Nephron (organoid): ENCODE measurements around the gene FAM89B.

Experiments
- H3K27ac Mint-ChIP-seq, 3 experiments: 2 replicates each; pipeline ENCODE4 v1.8.0; 2020; ENCODE audit warnings: mixed read lengths in 3 of 3, mild to moderate bottlenecking in 2 of 3, moderate library complexity in 1 of 3
- H3K27me3 Mint-ChIP-seq: 2 replicates; pipeline ENCODE4 v1.8.0; 2021; ENCODE audit warnings: low read depth, mild to moderate bottlenecking, moderate library complexity, mixed read lengths
- H3K36me3 Mint-ChIP-seq: 2 replicates; pipeline ENCODE4 v1.8.0; 2020; ENCODE audit warnings: low read depth, mixed read lengths
- H3K4me1 Mint-ChIP-seq: 2 replicates; pipeline ENCODE4 v1.8.0; 2020; ENCODE audit warnings: mixed read lengths
- H3K4me3 Mint-ChIP-seq, 3 experiments: 2 replicates each; pipeline ENCODE4 v1.8.0; 2020; ENCODE audit warnings: mild to moderate bottlenecking in 3 of 3, mixed read lengths in 3 of 3, moderate library complexity in 2 of 3
- H3K9me3 Mint-ChIP-seq: 2 replicates; pipeline ENCODE4 v1.8.0; 2020; ENCODE audit warnings: mixed read lengths
- TF ChIP-seq, protein P1 (sequence below), 3 experiments: fragments of 200-600 bp; sonication (generic); IDR thresholded peaks; one replicate each; pipeline ENCODE4 v1.5.0; 2021; ENCODE audit warnings: antibody characterized with exemption in 3 of 3; ENCODE audit not compliant: unreplicated experiment in 3 of 3

FAM89B gene

DNA sequence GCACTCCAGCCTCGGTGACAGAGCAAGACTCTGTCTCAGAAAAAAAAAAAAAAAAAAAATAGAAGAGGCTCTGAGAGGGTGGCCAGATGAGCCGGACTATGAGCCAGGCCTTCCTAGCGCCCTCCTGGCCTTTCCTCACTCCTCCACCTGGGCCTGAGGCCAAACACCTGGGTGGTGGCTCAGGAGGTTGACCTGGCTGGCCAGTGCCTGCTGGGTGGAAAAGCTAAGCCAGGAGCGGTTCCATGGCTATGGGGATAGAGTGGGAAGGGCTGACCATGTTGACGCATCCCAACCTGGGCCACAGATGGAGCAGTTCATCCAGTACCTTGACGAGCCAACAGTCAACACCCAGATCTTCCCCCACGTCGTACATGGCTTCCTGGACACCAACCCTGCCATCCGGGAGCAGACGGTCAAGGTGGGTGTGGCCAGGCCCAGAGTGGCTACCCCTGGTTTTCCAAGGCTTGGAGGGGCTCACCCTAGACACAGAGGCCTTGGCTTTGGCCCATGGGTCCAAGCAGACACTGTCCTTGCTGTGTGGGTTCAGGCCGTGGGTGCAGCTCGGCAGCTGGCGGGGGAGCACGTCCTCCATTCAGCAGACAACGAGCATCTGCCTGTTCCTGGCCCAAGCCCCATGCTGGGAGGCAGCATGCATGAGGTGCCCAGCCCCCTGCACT is 39.8 kb upstream of the FAM89B start:
- TF ChIP-seq, protein P1, sequence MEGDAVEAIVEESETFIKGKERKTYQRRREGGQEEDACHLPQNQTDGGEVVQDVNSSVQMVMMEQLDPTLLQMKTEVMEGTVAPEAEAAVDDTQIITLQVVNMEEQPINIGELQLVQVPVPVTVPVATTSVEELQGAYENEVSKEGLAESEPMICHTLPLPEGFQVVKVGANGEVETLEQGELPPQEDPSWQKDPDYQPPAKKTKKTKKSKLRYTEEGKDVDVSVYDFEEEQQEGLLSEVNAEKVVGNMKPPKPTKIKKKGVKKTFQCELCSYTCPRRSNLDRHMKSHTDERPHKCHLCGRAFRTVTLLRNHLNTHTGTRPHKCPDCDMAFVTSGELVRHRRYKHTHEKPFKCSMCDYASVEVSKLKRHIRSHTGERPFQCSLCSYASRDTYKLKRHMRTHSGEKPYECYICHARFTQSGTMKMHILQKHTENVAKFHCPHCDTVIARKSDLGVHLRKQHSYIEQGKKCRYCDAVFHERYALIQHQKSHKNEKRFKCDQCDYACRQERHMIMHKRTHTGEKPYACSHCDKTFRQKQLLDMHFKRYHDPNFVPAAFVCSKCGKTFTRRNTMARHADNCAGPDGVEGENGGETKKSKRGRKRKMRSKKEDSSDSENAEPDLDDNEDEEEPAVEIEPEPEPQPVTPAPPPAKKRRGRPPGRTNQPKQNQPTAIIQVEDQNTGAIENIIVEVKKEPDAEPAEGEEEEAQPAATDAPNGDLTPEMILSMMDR (IDR thresholded peaks at IDR 0.05; ENCODE audit: unreplicated experiment in 3 of 3) = no peak
- Mint-ChIP-seq H3K27ac (no peak overlapping the region), H3K27me3 (peaks cover 11% of the 10 kb centered on the region), H3K4me3 (no peak overlapping the region), H3K4me1 (peaks cover 2% of the 10 kb centered on the region), H3K9me3 (no peaks in the 10 kb centered on the region), H3K36me3 (peaks cover 47% of the 10 kb centered on the region)

DNA sequence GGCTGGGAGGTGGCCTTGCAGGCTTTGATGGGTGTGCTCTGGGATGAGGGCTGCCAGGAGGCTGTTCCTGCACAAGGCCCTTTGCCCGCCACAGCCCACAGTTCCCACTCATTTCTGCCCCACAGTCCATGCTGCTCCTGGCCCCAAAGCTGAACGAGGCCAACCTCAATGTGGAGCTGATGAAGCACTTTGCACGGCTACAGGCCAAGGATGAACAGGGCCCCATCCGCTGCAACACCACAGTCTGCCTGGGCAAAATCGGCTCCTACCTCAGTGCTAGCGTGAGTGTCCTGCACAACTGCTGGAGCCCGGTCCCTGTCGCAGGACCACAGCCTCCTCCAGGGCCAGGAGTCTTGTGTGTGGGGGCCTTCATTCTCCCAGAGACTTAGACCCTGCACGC is 37.2 kb upstream of the FAM89B start:
- peaks cover 17% of the 10 kb centered on the region for H3K27me3 Mint-ChIP-seq
- no peaks in the 10 kb centered on the region for H3K9me3 Mint-ChIP-seq
- H3K4me3 Mint-ChIP-seq = no peak overlapping the region
- TF ChIP-seq, protein P1 (IDR thresholded peaks at IDR 0.05; ENCODE audit: unreplicated experiment in 3 of 3) = no peak
- peaks cover 6% of the 10 kb centered on the region for H3K4me1 Mint-ChIP-seq
- H3K27ac Mint-ChIP-seq = no peak overlapping the region
- H3K36me3 Mint-ChIP-seq = peaks cover 38% of the 10 kb centered on the region

DNA sequence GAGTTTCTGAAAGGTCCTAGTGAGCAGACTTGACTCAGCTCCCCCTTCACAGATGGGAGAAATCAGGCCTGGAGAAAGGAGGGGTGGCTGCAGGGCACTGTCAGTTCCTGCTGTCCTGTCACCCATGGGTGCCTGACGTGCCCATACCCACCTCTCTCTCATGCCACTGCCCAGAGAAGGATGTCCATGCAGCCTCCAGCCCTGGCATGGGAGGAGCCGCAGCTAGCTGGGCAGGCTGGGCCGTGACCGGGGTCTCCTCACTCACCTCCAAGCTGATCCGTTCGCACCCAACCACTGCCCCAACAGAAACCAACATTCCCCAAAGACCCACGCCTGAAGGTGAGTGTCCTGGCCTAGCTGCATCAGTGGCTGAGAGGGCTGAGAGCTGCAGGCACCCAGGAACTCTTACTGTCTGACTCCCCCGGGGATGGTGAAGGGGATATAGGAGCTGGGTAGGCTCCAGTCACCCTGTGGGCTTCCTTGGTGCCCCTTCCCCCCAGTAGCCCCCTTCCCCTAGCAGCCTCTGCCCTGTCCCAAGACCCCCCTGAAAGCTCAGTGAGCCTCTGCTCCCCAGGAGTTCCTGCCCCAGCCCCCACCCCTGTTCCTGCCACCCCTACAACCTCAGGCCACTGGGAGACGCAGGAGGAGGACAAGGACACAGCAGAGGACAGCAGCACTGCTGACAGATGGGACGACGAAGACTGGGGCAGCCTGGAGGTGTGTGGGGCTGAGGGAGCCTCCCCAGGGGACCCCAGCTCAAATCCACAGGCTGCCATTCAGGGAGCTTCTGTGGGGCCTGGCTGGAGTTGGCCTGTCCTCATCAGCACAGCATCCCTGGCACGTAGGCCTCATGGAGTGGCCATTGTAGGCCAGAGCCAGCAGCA is 35.7 kb upstream of the FAM89B start:
- TF ChIP-seq, protein P1 (IDR thresholded peaks at IDR 0.05; ENCODE audit: unreplicated experiment in 3 of 3) = no peak
- Mint-ChIP-seq H3K36me3 (peaks cover 26% of the 10 kb centered on the region), H3K27ac (no peak overlapping the region), H3K4me3 (no peak overlapping the region), H3K9me3 (no peaks in the 10 kb centered on the region), H3K27me3 (peaks cover 13% of the 10 kb centered on the region), H3K4me1 (peaks cover 11% of the 10 kb centered on the region)

DNA sequence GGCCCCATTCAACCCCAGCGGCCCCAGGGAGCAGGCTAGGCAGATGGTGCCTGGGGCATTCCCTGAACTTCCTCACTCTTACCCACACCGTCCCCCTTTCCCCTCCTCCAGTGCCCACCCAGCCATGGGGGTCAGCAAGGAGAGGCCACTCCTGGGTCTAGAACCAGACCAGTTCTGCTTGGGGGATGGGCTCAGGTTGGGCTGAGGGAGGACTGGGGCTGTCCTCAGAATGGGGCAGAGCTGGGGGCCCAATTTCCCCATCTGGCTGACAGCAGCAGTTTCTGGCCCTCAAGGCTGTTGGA is 35.1 kb upstream of the FAM89B start:
- Mint-ChIP-seq H3K27me3 (peaks cover 17% of the 10 kb centered on the region), H3K36me3 (peaks cover 27% of the 10 kb centered on the region), H3K4me1 (peaks cover 16% of the 10 kb centered on the region), H3K27ac (no peak overlapping the region), H3K4me3 (peak overlapping the region; percentile 26 to 43 (median 34)), H3K9me3 (no peaks in the 10 kb centered on the region)
- TF ChIP-seq, protein P1 (IDR thresholded peaks at IDR 0.05; ENCODE audit: unreplicated experiment in 3 of 3) = no peak

DNA sequence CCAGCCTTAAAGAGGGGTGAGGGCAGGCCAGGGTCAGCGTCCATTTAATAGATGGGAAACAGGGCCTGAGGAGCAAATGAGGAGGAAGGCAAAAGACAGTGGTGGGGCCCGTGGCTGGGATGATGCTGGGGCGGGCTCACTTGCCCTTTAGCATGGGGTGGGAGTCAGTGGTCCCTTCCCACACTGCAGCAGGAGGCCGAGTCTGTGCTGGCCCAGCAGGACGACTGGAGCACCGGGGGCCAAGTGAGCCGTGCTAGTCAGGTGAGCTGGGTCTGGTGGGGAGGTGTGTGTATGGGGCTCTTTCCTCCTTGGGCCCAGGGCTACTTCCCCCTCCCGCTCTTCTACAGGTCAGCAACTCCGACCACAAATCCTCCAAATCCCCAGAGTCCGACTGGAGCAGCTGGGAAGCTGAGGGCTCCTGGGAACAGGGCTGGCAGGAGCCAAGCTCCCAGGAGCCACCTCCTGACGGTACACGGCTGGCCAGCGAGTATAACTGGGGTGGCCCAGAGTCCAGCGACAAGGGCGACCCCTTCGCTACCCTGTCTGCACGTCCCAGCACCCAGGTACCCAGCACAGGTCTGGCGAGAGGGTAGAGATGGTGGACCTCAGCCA is 34.6 kb upstream of the FAM89B start:
- no peak overlapping the region for H3K27ac Mint-ChIP-seq
- TF ChIP-seq, protein P1 (IDR thresholded peaks at IDR 0.05; ENCODE audit: unreplicated experiment in 3 of 3) = no peak
- peaks cover 16% of the 10 kb centered on the region for H3K4me1 Mint-ChIP-seq
- peak overlapping the region; percentile 26 to 43 (median 34) for H3K4me3 Mint-ChIP-seq
- peaks cover 30% of the 10 kb centered on the region for H3K36me3 Mint-ChIP-seq
- no peaks in the 10 kb centered on the region for H3K9me3 Mint-ChIP-seq
- peaks cover 17% of the 10 kb centered on the region for H3K27me3 Mint-ChIP-seq
